ENCODE measurements around the gene PRRX2. TPM values are rescaled to one million over a fixed set of nuclear protein-coding genes. Genes with fewer than 3 reads are reported as not detected.

Gene PRRX2
- total RNA-seq, result 1 to 10 TPM in 1 of 2 donors, not detected in 1; 1.0 TPM

DNA sequence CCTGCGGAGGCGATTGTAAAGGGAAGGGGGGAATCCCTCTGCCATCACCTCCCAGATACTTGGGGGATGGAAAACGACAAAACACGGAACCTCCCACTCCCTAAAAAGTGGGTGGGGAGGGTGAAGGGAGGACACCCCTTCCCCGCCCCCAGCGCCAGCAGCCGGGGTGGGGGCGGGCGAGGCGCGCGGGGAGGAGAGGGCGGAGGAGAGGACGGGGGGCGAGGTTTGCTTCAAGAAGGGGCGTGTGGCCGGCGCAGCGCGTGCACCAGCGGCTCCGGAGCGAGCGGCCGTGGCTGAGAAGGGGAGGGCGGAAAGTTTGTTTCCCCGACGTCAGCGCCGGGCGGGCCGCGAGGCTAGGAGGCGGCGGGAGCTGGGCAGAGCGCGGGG lies at the start of gene PRRX2:
Gene PRRX2, plus strand, starts transcription at position 259 of the 387 bp plus-strand sequence. CDS start 221 bp downstream, outside the sequence.
- Histone ChIP-seq H3K9me3 (no peaks in the 10 kb centered on the region), H3K36me3 (replicated peaks in 1 of 2; ENCODE audit: insufficient read depth in 1 of 2, low read depth in 2 of 2) (no peaks in the 10 kb centered on the region), H3K4me1 (peaks cover 6% of the 10 kb centered on the region), H3K27ac (no peak within 1 kb of the TSS), H3K27me3 (peaks cover 0 to 6% of the 10 kb centered on the region in 2 donors), H3K4me3 (no peak within 1 kb of the TSS)
- 0 to 5% methylated on average over 2 to 7 of the region's 37 CpGs for WGBS, 2 donors
- ATAC-seq (peak; percentile 28), DNase-seq (no peak)
- TF ChIP-seq, protein P1, sequence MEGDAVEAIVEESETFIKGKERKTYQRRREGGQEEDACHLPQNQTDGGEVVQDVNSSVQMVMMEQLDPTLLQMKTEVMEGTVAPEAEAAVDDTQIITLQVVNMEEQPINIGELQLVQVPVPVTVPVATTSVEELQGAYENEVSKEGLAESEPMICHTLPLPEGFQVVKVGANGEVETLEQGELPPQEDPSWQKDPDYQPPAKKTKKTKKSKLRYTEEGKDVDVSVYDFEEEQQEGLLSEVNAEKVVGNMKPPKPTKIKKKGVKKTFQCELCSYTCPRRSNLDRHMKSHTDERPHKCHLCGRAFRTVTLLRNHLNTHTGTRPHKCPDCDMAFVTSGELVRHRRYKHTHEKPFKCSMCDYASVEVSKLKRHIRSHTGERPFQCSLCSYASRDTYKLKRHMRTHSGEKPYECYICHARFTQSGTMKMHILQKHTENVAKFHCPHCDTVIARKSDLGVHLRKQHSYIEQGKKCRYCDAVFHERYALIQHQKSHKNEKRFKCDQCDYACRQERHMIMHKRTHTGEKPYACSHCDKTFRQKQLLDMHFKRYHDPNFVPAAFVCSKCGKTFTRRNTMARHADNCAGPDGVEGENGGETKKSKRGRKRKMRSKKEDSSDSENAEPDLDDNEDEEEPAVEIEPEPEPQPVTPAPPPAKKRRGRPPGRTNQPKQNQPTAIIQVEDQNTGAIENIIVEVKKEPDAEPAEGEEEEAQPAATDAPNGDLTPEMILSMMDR (IDR thresholded peaks at IDR 0.05), result no peak
- no peak for TF ChIP-seq POLR2A (IDR thresholded peaks at IDR 0.05)
- intact Hi-C loops (cut with DNase I), result no loop called here

GRCh38 chr9:129617167-129617566 lies 48.3 kb upstream of the PRRX2 start:
- H3K4me1 ChIP-seq, result peaks cover 11% of the 10 kb centered on the region
- DNase-seq (no peak), ATAC-seq (no peak)
- no peaks in the 10 kb centered on the region for H3K9me3 ChIP-seq
- H3K36me3 ChIP-seq (replicated peaks in 1 of 2; ENCODE audit: insufficient read depth in 1 of 2, low read depth in 2 of 2), result no peaks in the 10 kb centered on the region
- H3K27ac ChIP-seq, result no peak overlapping the region
- intact Hi-C loops (cut with DNase I), result no loop called here
- TF ChIP-seq, protein P1 (IDR thresholded peaks at IDR 0.05), result no peak
- no peak for TF ChIP-seq POLR2A (IDR thresholded peaks at IDR 0.05)
- H3K27me3 ChIP-seq, result peaks cover 0 to 10% of the 10 kb centered on the region in 2 donors
- no peak overlapping the region for H3K4me3 ChIP-seq
- 0 to 7% methylated on average over 1 of the region's 1 CpG for WGBS, 2 donors

DNA sequence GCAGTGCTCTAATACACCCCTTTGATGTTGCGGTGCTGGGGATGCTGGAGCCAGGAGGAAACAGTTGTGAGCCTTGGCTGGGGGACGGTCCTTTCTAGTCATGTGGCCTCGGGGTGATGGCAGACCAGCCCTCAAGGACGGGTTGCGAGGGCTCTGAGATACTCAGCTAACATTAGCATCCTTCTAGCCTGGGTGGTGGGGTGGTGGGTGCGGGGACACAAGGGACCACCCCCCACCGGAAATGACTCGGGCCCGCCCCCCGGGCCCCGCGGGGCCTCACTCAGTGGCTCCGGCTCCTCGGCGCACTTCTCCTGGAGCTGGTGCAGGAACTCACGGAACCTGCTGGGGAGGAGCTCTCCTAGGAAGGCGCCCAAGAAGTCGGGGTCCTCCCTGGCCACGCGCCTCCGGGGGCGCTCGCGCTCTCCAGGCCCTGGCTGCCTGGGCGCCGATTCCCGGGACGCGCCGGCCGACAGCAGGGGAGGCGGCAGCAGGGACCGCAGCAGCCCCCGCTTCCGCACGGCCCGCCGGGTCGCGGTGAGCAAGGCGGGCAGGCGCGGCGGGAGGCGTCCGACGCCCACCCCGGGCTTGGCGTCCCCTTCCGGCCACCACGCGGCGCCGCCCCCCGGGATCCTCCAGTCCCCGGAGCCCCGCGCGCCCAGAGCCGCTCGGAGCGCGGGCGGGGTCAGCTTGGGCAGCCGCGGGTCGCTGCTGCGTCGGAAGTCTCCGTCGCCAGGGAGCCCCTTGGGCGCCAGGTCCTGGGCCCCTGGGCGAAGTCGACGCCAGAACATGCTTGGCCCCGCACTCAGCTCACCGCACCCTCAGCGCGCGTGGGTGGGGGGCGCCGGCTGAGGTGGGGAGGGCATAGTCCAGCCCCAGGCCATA lies 45.4 kb upstream of the PRRX2 start:
- Histone ChIP-seq H3K27me3 (peaks cover 0 to 10% of the 10 kb centered on the region in 2 donors), H3K27ac (no peak overlapping the region), H3K4me1 (peaks cover 16% of the 10 kb centered on the region), H3K36me3 (replicated peaks in 1 of 2; ENCODE audit: insufficient read depth in 1 of 2, low read depth in 2 of 2) (no peaks in the 10 kb centered on the region), H3K4me3 (peak overlapping the region in 1 of 2 donors; percentile 33), H3K9me3 (no peaks in the 10 kb centered on the region)
- WGBS, 2 donors, result 1 to 10% methylated on average over 2 to 28 of the region's 82 CpGs
- TF ChIP-seq POLR2A (IDR thresholded peaks at IDR 0.05), result no peak
- TF ChIP-seq, protein P1 (IDR thresholded peaks at IDR 0.05), result peak in 1 of 7 experiments; percentile 14
- intact Hi-C loops (cut with DNase I), result no loop called here
- DNase-seq, result peak in 1 of 4 donors; percentile 41
- ATAC-seq, result peak; percentile 41

DNA sequence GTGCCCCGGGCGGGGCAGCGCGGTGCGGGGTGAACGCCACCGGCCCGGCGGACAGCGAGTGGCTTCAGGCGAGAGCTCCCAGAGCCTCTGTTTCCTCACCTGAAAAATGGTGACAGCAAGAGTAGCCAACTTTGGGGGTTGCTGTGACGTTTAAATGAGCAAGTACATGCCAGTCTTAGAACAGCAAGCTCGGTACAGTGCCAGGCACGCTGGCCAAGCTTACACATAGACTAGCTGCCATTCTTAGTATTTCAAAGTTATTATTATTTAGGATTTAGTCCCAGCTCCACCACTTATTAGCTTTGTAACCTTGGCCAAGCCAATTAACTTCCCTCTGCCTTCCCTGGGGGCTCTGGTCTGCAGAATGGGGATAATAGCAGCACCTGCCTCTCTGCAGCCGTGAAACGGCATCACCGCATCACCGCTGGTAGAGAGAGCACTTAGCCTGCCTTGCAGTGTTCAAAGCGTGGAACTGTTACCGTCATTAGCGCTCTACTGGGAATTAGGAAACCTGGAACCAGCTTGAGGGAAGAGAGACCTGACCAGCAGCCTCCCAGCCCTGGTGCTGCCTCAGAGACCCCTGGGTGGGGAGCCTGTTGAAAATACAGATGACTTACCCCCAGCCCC lies 44.7 kb upstream of the PRRX2 start, which contains the start of gene C9orf50:
Gene C9orf50, minus strand, starts transcription at position 433 of the 627 bp plus-strand sequence. CDS start 527 bp downstream, outside the sequence.
- no peak within 1 kb of the TSS for H3K27ac ChIP-seq
- H3K27me3 ChIP-seq, result peaks cover 0 to 10% of the 10 kb centered on the region in 2 donors
- H3K9me3 ChIP-seq, result no peaks in the 10 kb centered on the region
- intact Hi-C loops (cut with DNase I), result no loop called here
- TF ChIP-seq, protein P1 (IDR thresholded peaks at IDR 0.05), result no peak
- TF ChIP-seq POLR2A (IDR thresholded peaks at IDR 0.05), result no peak
- 25 to 44% methylated on average over 7 to 21 of the region's 21 CpGs for WGBS, 2 donors
- peaks cover 24% of the 10 kb centered on the region for H3K4me1 ChIP-seq
- peak within 1 kb of the TSS in 1 of 2 donors; percentile 33 for H3K4me3 ChIP-seq
- DNase-seq, result no peak
- H3K36me3 ChIP-seq (replicated peaks in 1 of 2; ENCODE audit: insufficient read depth in 1 of 2, low read depth in 2 of 2), result no peaks in the 10 kb centered on the region
- no peak for ATAC-seq
